GM12891 (cell line): ENCODE results near the gene ZNF532.
"Not testable (repeated sequence)": the region's sequence is repeated elsewhere in the genome, so short reads cannot be mapped to it uniquely, and the experiment has no call there.

Source experiments
- DNase-seq: peaks from one replicate; pipeline ENCODE4 v3.0.0; 2011; ENCODE audit warnings: low spot score; ENCODE audit not compliant: insufficient read length
- FAIRE-seq: peaks from 2 replicates; lab custom pipeline; 2011; peaks lifted over from hg19 to GRCh38; lab: Jason Lieb, UNC
- PAX5 ChIP-seq: IDR thresholded peaks from 2 replicates; pipeline ENCODE4 v1.6.1; 2011; ENCODE audit warnings: low read length, moderate library complexity, mild to moderate bottlenecking; ENCODE audit not compliant: insufficient read depth, severe bottlenecking
- POLR2A ChIP-seq: IDR thresholded peaks from 2 replicates; pipeline ENCODE4 v1.6.1; 2011; ENCODE audit warnings: low read depth, low read length, control low read depth
- POLR2AphosphoS5 ChIP-seq: IDR thresholded peaks from 2 replicates; pipeline ENCODE4 v1.6.1; 2011; ENCODE audit warnings: low read depth, low read length, control low read depth
- POU2F2 ChIP-seq: IDR thresholded peaks from 2 replicates; pipeline ENCODE4 v1.6.1; 2011; ENCODE audit warnings: low read depth, mild to moderate bottlenecking, control low read depth, low read length, moderate library complexity
- SPI1 ChIP-seq: IDR thresholded peaks from 2 replicates; pipeline ENCODE4 v1.6.1; 2011; ENCODE audit warnings: low read depth, low read length, control low read depth
- TAF1 ChIP-seq: IDR thresholded peaks from 2 replicates; pipeline ENCODE4 v1.6.1; 2011; ENCODE audit warnings: low read depth, low read length, control low read depth

ZNF532 gene

DNA sequence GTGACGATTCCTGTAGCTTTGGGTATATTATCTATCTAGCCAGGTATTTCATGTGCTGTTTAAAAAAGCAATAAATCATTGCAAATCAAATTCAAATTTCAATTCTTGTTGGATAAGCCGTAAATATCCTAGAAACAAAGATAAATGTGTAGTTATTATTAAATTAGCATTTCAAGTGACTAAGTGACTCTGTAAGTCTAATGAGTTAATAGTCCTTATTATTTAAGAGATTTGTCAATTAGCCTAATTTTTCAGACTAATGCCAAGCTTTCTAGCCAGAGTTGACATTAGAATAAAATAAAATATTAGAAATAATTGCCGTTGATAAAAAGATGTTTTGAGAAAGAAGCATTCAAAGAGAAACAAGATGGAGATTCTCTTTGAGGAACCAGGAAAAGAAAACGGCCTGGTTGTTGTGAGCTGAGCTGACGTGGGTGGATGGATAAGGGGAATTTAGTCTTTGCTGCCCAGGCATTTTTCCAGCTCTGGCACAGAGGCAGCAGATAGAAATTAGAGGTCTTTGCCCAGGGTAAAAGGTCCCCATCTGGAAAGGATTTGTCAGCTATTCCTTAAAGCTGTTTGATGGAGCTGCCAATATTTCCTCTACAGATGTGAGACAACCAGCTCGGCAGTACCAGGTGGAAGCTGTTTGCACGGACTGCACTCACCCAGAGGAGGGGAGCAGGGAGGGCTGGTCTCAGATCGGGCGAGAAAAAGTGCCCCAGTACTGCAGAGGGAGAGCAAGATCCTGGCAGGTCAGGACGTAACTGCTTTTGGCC is 157.7 kb downstream of the ZNF532 start:
- DNase-seq, result no peak
- no peak for FAIRE-seq
- TF ChIP-seq TAF1 (no peak), POU2F2 (no peak), POLR2A (no peak), POLR2AphosphoS5 (no peak), SPI1 (no peak), PAX5 (no peak)

DNA sequence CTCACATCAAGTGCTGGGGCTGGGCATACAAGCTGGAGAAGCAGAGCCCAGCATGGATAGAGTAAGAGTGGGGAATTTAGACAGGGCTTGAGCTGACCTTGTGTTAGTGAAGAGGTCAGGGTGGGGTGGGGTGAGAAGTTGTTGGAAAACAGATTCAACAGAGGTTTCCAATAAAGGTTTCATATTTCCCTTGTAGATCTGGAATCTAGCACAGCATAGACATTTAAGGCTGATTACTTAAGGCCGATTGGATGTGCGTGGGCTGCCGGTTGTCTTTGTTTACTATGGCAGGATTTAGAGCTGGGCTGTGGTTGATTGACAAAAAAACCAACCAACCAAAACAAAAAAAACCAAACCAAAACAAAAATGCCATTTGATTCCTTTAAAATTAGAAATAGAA is 160.2 kb downstream of the ZNF532 start:
- DNase-seq (no peak), FAIRE-seq (no peak)
- TF ChIP-seq POU2F2 (no peak), POLR2A (no peak), PAX5 (no peak), TAF1 (no peak), POLR2AphosphoS5 (no peak), SPI1 (no peak)

GRCh38 chr18:59025532-59025931 is 160.9 kb downstream of the ZNF532 start:
- FAIRE-seq, DNase-seq: not testable (repeated sequence)

DNA sequence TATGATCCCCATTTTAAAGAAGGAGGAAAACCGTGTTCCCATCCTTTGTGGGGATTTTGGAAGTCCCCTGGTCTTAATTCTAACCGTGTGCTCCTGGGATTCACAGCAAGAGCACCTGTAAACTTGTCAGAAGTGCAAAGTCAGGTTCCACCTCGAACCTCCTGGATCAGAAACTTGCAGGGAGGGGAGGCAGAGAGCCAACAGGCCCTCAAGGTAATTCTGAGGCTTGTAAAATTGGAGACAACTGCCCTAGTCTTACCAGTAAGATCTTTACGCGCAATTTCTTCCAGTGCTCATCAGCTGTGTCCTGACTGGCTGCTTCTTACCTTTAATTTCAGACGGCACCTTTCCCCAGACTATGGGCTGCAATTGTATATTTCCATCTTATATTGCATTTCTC is 161.7 kb downstream of the ZNF532 start:
- FAIRE-seq, result no peak
- no peak for DNase-seq

DNA sequence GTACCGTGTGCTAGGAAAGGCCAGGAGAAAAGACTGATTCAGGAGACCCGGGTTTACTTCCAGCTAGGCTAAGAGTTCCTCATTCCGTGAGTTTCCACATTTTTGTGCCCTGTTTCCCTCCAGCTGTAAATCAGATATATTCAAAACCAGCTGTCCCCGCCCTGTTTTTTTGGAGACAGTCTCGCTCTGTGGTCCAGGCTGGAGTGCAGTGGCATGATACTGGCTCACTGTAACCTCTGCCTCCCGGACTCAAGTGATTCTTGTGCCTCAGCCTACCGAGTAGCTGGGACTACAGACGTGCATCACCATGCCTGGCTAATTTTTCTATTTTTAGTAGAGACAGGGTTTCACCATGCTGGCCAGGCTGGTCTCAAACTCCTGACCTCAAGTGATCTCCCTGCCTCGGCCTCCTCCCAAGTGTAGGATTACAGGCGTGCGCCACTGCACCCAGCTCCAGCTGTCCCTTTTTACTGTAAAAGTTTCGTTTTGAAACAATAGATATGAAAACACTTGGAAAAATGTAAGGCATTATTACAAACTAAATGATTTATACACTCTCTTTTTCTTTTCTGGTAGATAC is 162.2 kb downstream of the ZNF532 start:
- TF ChIP-seq TAF1 (no peak), PAX5 (no peak)
- DNase-seq (no peak), FAIRE-seq (no peak)

More for the DNA sequence above, 161.7 kb downstream of the ZNF532 start:
- TF ChIP-seq PAX5 (no peak), POLR2AphosphoS5 (no peak)

DNA sequence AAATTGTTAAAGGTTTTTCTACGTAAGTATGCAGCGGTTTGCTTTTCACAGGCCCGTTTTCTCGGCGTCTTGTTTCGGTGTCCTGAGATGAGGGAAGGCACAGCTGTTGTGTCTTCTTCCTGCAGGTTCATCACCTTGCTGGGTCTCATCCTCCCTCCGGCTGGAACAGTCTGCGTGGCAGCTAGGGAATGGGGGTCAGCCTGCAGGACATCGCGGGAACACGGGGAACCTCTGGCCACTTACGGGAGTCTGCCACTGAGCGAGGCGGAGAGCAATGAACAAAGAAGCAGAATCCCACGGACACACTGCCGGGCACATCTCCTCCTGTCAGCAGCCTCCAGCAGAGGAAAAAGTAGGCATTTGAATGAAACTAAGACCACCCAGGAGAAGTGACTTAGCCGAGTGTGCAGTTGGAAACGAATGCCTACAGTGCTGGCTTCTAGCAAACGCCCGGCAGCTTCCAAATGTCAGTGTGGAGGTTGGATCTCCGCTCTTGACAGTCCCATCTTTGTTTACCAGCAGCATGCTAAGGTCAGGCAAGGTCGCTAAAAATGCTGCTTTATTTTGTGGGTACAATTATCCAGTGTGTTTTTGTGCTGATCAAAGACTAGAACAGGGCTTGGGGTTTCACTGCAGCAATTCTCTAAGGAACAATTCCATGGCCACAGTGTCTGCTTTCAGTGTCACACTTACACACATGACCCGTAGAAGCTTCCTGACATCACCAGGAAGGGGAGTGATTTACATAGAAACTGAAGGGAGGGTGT is 165.2 kb downstream of the ZNF532 start:
- DNase-seq (no peak), FAIRE-seq (no peak)
- TF ChIP-seq POU2F2 (no peak), POLR2AphosphoS5 (no peak), SPI1 (no peak), TAF1 (no peak), POLR2A (no peak), PAX5 (no peak)

DNA sequence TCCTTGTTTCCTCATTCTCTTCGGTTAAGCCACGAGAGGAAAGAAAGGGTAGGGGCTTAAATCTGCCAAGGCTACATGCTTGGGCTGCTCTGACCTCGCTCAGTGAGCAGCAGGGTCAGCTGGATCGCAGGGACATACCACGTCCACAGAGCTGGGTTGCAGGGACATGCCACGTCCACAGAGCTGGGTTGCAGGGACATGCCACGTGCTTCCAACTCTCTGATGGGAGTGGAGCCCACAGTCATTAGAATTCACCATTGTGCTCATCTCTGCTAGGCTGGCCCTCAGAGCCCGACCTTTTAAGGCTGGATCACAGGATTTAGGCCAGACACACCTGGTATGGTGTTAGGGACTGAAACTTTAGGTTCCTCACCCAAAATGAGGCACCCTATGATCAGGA is 167.6 kb downstream of the ZNF532 start:
- DNase-seq (no peak), FAIRE-seq (no peak)
- TF ChIP-seq TAF1, result no peak
- TF ChIP-seq POU2F2, result no peak
- no peak for TF ChIP-seq POLR2A
- no peak for TF ChIP-seq PAX5
- no peak for TF ChIP-seq SPI1
- no peak for TF ChIP-seq POLR2AphosphoS5

DNA sequence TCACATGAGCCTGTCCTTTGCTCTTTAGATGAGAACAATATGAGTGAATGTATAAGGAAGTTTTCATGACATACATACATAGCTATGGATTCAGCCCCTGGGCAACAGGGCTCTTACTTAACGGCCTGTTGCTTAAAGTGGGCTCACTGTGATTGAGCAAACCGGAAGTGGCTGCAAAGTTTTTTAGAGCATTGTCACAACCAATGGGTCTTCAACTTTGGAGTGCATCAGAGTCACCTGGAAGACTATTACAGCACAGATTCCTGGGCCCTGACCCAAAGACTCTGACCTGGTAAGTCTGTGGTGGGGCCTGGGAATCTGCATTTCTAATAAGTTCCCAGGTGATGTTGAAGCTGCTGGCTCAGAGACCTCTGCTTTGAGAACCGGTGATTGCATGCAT is 168.7 kb downstream of the ZNF532 start:
- no peak for DNase-seq
- FAIRE-seq, result peak; percentile 38
- TF ChIP-seq POLR2A (no peak), POU2F2 (no peak), POLR2AphosphoS5 (no peak), TAF1 (no peak), SPI1 (no peak), PAX5 (no peak)

DNA sequence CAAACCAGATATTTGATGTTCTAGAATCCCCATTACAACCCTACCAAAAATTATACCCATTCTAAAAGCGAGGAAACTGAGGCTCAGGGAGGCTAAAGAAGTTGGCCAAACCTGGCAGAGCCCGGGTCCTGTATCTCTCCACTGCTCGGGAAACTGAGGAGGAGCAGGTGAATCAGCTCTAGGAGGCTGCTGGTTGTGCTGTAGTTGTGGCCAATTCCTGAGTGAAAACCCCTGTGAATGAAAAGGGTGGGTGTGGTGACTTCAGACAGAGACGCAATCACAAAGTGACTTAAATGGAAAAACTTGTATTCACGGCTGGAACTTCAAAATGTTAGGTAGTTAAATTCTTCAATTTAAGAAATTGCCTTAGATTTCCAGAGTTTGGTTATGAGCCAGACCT is 169.3 kb downstream of the ZNF532 start:
- FAIRE-seq (no peak), DNase-seq (no peak)
- TF ChIP-seq POU2F2, result no peak
- no peak for TF ChIP-seq POLR2A
- TF ChIP-seq PAX5, result no peak
- no peak for TF ChIP-seq POLR2AphosphoS5
- no peak for TF ChIP-seq TAF1
- no peak for TF ChIP-seq SPI1

GRCh38 chr18:59035591-59035990 is 170.9 kb downstream of the ZNF532 start:
- DNase-seq (no peak), FAIRE-seq (no peak)
- TF ChIP-seq TAF1 (no peak), PAX5 (no peak), POU2F2 (no peak), POLR2AphosphoS5 (no peak), SPI1 (no peak), POLR2A (no peak)
